Mesenchymal stem cell (in vitro differentiated cells and primary cell): Measurements from ENCODE around the gene NOTCH1.

Source experiments
- DNase-seq: peaks from one replicate; pipeline ENCODE4 v3.0.0-alpha.2; 2013
- H2AFZ ChIP-seq: one replicate; pipeline ENCODE4 v1.6.1; 2013; ENCODE audit warnings: low read depth, mild to moderate bottlenecking, control low read depth, inconsistent platforms, low read length, moderate library complexity
- H2AK5ac ChIP-seq: 2 replicates; pipeline ENCODE4 v1.6.1; 2013; ENCODE audit warnings: low read length, moderate library complexity, mild to moderate bottlenecking, inconsistent platforms; ENCODE audit not compliant: severe bottlenecking
- H2BK120ac ChIP-seq: one replicate; pipeline ENCODE4 v1.6.1; 2013; ENCODE audit warnings: low read depth, mild to moderate bottlenecking, inconsistent platforms, low read length, moderate library complexity
- H2BK12ac ChIP-seq, 2 experiments: one replicate each; pipeline ENCODE4 v1.6.1; 2013; ENCODE audit warnings: inconsistent platforms in 2 of 2, low read length in 2 of 2, mild to moderate bottlenecking in 2 of 2, moderate library complexity in 2 of 2, control low read depth in 1 of 2
- H2BK15ac ChIP-seq: one replicate; pipeline ENCODE4 v1.6.1; 2013; ENCODE audit warnings: mild to moderate bottlenecking, low read depth, inconsistent platforms; ENCODE audit not compliant: poor library complexity, severe bottlenecking
- H2BK5ac ChIP-seq: 2 replicates; pipeline ENCODE4 v1.6.1; 2013; ENCODE audit warnings: low read depth, mild to moderate bottlenecking, low read length, control low read depth, inconsistent platforms; ENCODE audit not compliant: poor library complexity, severe bottlenecking
- H3K14ac ChIP-seq, 2 experiments: one replicate each; pipeline ENCODE4 v1.6.1; 2013; ENCODE audit warnings: inconsistent platforms in 2 of 2, low read length in 2 of 2, control low read depth in 1 of 2, mild to moderate bottlenecking in 1 of 2, moderate library complexity in 1 of 2
- H3K18ac ChIP-seq, 2 experiments: one replicate each; pipeline ENCODE4 v1.6.1; 2013; ENCODE audit warnings: inconsistent platforms in 2 of 2, low read length in 2 of 2, control low read depth in 1 of 2, low read depth in 1 of 2, mild to moderate bottlenecking in 1 of 2
- H3K23ac ChIP-seq, 2 experiments: one replicate each; pipeline ENCODE4 v1.6.1; 2013; ENCODE audit warnings: inconsistent platforms in 2 of 2, low read length in 2 of 2, mild to moderate bottlenecking in 2 of 2, moderate library complexity in 2 of 2, control low read depth in 1 of 2
- H3K27ac ChIP-seq: 2 replicates; pipeline ENCODE4 v1.5.1; 2013; ENCODE audit warnings: mild to moderate bottlenecking, moderate library complexity, low read length, control low read depth, inconsistent platforms; ENCODE audit not compliant: poor library complexity, severe bottlenecking
- H3K27me3 ChIP-seq, 2 experiments: 2 replicates each; pipeline versions ENCODE4 v1.6.1 to v1.7.0; 2013; ENCODE audit warnings: low read length in 2 of 2, mild to moderate bottlenecking in 2 of 2, moderate library complexity in 2 of 2, control low read depth in 1 of 2, inconsistent platforms in 1 of 2; ENCODE audit not compliant: control insufficient read depth in 1 of 2, insufficient read depth in 1 of 2
- H3K36me3 ChIP-seq, 2 experiments: 2 replicates each; pipeline versions ENCODE4 v1.6.1 to v1.7.0; 2013; ENCODE audit warnings: low read length in 2 of 2, control low read depth in 1 of 2, inconsistent platforms in 1 of 2, low read depth in 1 of 2, mild to moderate bottlenecking in 1 of 2; ENCODE audit not compliant: insufficient read depth in 2 of 2, control insufficient read depth in 1 of 2
- H3K4ac ChIP-seq, 2 experiments: one replicate each; pipeline ENCODE4 v1.6.1; 2013; ENCODE audit warnings: inconsistent platforms in 2 of 2, low read length in 2 of 2, mild to moderate bottlenecking in 2 of 2, moderate library complexity in 2 of 2, control low read depth in 1 of 2, low read depth in 1 of 2
- H3K4me1 ChIP-seq: 2 replicates; pipeline ENCODE4 v1.6.1; 2013; ENCODE audit warnings: low read depth, low read length, control low read depth; ENCODE audit not compliant: control insufficient read depth, insufficient read depth
- H3K4me2 ChIP-seq: 2 replicates; pipeline ENCODE4 v1.6.1; 2013; ENCODE audit warnings: low read length, mild to moderate bottlenecking, inconsistent platforms; ENCODE audit not compliant: poor library complexity, severe bottlenecking
- H3K4me3 ChIP-seq, 2 experiments: 2 replicates each; pipeline versions ENCODE4 v1.5.1 to v1.7.0; 2013; ENCODE audit warnings: low read length in 2 of 2, mild to moderate bottlenecking in 2 of 2, control low read depth in 1 of 2, low read depth in 1 of 2; ENCODE audit not compliant: insufficient read depth in 1 of 2
- H3K79me1 ChIP-seq: replicated peaks from 2 replicates; pipeline ENCODE4 v1.6.1; 2013; ENCODE audit warnings: mild to moderate bottlenecking, control low read depth, low read length, inconsistent platforms; ENCODE audit not compliant: poor library complexity, severe bottlenecking
- H3K9ac ChIP-seq: 2 replicates; pipeline ENCODE4 v1.7.0; 2013; ENCODE audit warnings: mild to moderate bottlenecking, low read length, moderate library complexity
- H3K9me3 ChIP-seq: 2 replicates; pipeline ENCODE4 v1.7.0; 2013; ENCODE audit warnings: mild to moderate bottlenecking, low read length; ENCODE audit not compliant: control insufficient read depth
- H4K8ac ChIP-seq: one replicate; pipeline ENCODE4 v1.6.1; 2013; ENCODE audit warnings: inconsistent platforms, mild to moderate bottlenecking, low read length, moderate library complexity
- H4K91ac ChIP-seq: one replicate; pipeline ENCODE4 v1.6.1; 2013; ENCODE audit warnings: mild to moderate bottlenecking, low read length, inconsistent platforms
- WGBS: methylation state at CpG from one replicate; pipeline ENCODE4 v1.1.7; 2013; ENCODE audit warnings: mixed read lengths; 5-methylcytosine and 5-hydroxymethylcytosine counted together

Gene NOTCH1

GRCh38 chr9:136481558-136481957 is 64.3 kb downstream of the NOTCH1 start:
- WGBS, result 58% methylated on average over 4 of the region's 5 CpGs
- no peaks in the 10 kb centered on the region for H3K9me3 ChIP-seq
- H3K27me3 ChIP-seq, result peaks cover 2 to 4% of the 10 kb centered on the region in 2 experiments
- H2AFZ ChIP-seq, result no peak overlapping the region
- H3K27ac ChIP-seq, result no peak overlapping the region
- H3K4me3 ChIP-seq, result peak overlapping the region in 1 of 2 experiments; percentile 94
- no peak overlapping the region for H3K4ac ChIP-seq
- H3K9ac ChIP-seq, result peak overlapping the region; percentile 97
- peaks cover 26% of the 10 kb centered on the region for H3K4me1 ChIP-seq
- no peak overlapping the region for H2BK12ac ChIP-seq
- no peak overlapping the region for H3K23ac ChIP-seq
- no peak overlapping the region for H2BK15ac ChIP-seq
- H4K91ac ChIP-seq, result peak overlapping the region; percentile 5
- H2BK120ac ChIP-seq, result no peak overlapping the region
- no peak overlapping the region for H3K14ac ChIP-seq
- H3K79me1 ChIP-seq, result peaks cover 17% of the 10 kb centered on the region
- no peak overlapping the region for H2BK5ac ChIP-seq
- H4K8ac ChIP-seq, result no peak overlapping the region
- H3K18ac ChIP-seq, result no peak overlapping the region
- DNase-seq, result peak; percentile 6
- no peak overlapping the region for H2AK5ac ChIP-seq
- H3K4me2 ChIP-seq, result peak overlapping the region; percentile 62
- peaks cover 24 to 28% of the 10 kb centered on the region in 2 experiments for H3K36me3 ChIP-seq

DNA sequence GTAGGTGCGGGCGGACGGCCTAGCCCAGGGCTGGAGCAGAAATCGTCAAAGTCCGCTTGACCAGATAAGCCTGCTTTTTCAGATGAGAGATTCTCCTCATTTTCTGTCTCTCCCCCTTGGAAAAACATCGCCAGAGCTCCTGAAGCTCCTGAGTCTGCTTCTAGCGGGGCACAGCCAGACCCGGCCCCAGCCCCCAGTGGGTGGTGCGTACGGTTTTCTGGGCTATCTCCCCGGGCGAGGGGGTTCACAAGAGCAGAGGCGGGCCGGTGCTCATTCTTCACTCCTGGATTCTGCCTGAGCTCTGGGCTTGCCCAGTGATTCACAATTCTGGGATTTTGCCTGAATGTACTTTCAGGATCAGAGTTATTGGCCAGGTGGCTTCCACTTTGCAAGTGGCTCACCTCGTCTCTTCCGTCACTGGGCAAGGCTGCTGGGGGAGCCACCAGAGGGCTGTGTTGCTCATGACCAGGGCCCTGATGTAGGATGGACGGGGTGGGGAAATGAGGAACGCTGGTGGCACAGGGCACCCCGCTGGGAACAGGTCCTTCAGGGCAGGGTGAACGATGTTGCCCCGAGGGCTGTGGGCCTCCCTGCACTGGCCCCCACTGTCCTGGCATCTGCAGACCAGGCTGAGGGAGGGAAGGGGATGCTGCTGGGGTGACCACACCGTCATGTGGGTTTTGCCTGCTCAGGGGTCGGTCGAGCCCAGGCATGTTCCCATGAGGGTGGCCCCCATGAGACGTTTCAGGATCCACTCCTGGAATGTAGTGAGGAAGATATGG is 69.3 kb downstream of the NOTCH1 start:
- no peak overlapping the region for H2BK15ac ChIP-seq
- H3K79me1 ChIP-seq, result peaks cover 47% of the 10 kb centered on the region
- no peak overlapping the region for H2AK5ac ChIP-seq
- no peak overlapping the region for H3K4me2 ChIP-seq
- no peak overlapping the region for H3K27ac ChIP-seq
- H3K23ac ChIP-seq, result no peak overlapping the region
- H3K4me1 ChIP-seq, result peaks cover 8% of the 10 kb centered on the region
- H3K18ac ChIP-seq, result no peak overlapping the region
- no peak overlapping the region for H4K8ac ChIP-seq
- DNase-seq, result no peak
- H4K91ac ChIP-seq, result no peak overlapping the region
- H3K14ac ChIP-seq, result no peak overlapping the region
- H2BK5ac ChIP-seq, result no peak overlapping the region
- no peaks in the 10 kb centered on the region for H3K9me3 ChIP-seq
- H3K27me3 ChIP-seq, result no peaks in the 10 kb centered on the region
- H3K4ac ChIP-seq, result no peak overlapping the region
- H2BK120ac ChIP-seq, result no peak overlapping the region
- H3K36me3 ChIP-seq, result peaks cover 74% of the 10 kb centered on the region in 2 experiments
- WGBS, result 94% methylated on average over 25 of the region's 25 CpGs
- H3K9ac ChIP-seq, result no peak overlapping the region
- H2BK12ac ChIP-seq, result no peak overlapping the region
- H2AFZ ChIP-seq, result no peak overlapping the region
- H3K4me3 ChIP-seq, result no peak overlapping the region

GRCh38 chr9:136474974-136475865 is 70.6 kb downstream of the NOTCH1 start:
- H3K4me1 ChIP-seq, result peaks cover 7% of the 10 kb centered on the region
- no peak overlapping the region for H4K8ac ChIP-seq
- H3K4me3 ChIP-seq, result no peak overlapping the region
- no peaks in the 10 kb centered on the region for H3K9me3 ChIP-seq
- H3K4me2 ChIP-seq, result no peak overlapping the region
- H2AFZ ChIP-seq, result no peak overlapping the region
- no peak overlapping the region for H2AK5ac ChIP-seq
- no peak overlapping the region for H3K27ac ChIP-seq
- H3K18ac ChIP-seq, result no peak overlapping the region
- no peak overlapping the region for H3K14ac ChIP-seq
- H2BK15ac ChIP-seq, result no peak overlapping the region
- no peak overlapping the region for H3K23ac ChIP-seq
- no peak overlapping the region for H4K91ac ChIP-seq
- peaks cover 87% of the 10 kb centered on the region in 2 experiments for H3K36me3 ChIP-seq
- no peak overlapping the region for H3K9ac ChIP-seq
- peaks cover 58% of the 10 kb centered on the region for H3K79me1 ChIP-seq
- no peak overlapping the region for H2BK12ac ChIP-seq
- no peak overlapping the region for H2BK120ac ChIP-seq
- no peaks in the 10 kb centered on the region for H3K27me3 ChIP-seq
- 98% methylated on average over 33 of the region's 34 CpGs for WGBS
- no peak overlapping the region for H2BK5ac ChIP-seq
- no peak overlapping the region for H3K4ac ChIP-seq
- DNase-seq, result no peak

- H3K18ac ChIP-seq, result no peak overlapping the region
- H4K91ac ChIP-seq, result no peak overlapping the region
- no peaks in the 10 kb centered on the region for H3K27me3 ChIP-seq
- peaks cover 94% of the 10 kb centered on the region in 2 experiments for H3K36me3 ChIP-seq
- H3K4me1 ChIP-seq, result peaks cover 2% of the 10 kb centered on the region
- H2BK15ac ChIP-seq, result no peak overlapping the region
- DNase-seq, result no peak
- H2BK5ac ChIP-seq, result no peak overlapping the region
- H3K27ac ChIP-seq, result no peak overlapping the region
- peaks cover 59% of the 10 kb centered on the region for H3K79me1 ChIP-seq
- H2AK5ac ChIP-seq, result no peak overlapping the region
- H3K23ac ChIP-seq, result no peak overlapping the region
- H4K8ac ChIP-seq, result no peak overlapping the region
- H2BK120ac ChIP-seq, result no peak overlapping the region
- no peak overlapping the region for H3K9ac ChIP-seq
- no peak overlapping the region for H3K4ac ChIP-seq
- H3K14ac ChIP-seq, result no peak overlapping the region
- WGBS, result 96% methylated on average over 27 of the region's 27 CpGs
- H3K4me3 ChIP-seq, result no peak overlapping the region
- no peak overlapping the region for H2BK12ac ChIP-seq
- H3K9me3 ChIP-seq, result no peaks in the 10 kb centered on the region
- no peak overlapping the region for H3K4me2 ChIP-seq
- H2AFZ ChIP-seq, result no peak overlapping the region
These were observed 71.7 kb downstream of the NOTCH1 start for GRCh38 chr9:136474021-136474640.
